Activated B cell treated with CpG ODN at 0.5 μM for 24 hours (primary cell): ENCODE data around the gene CENPP. TPM values are rescaled to one million over a fixed set of nuclear protein-coding genes. Genes with fewer than 3 reads are reported as not detected.
A peak's percentile ranks its signal among the peaks of the same experiment; 100 is the strongest.

Experiments
- ATAC-seq: fragments of 200-7000 bp; cut with Tn5 transposase; one replicate; pipeline ENCODE4 v1.10.0; 2021; ENCODE audit warnings: low read depth, mild to moderate bottlenecking, moderate library complexity
- CTCF ChIA-PET: fragments of 350-600 bp; sonication (Branson Sonifier 250); formaldehyde crosslinking; loops from one replicate; lab custom pipeline; 2021; ENCODE audit warnings: antibody characterized with exemption; lab: Charles Lee
- POLR2A ChIA-PET: fragments of 350-600 bp; sonication (Branson Sonifier 250); formaldehyde crosslinking; loops from one replicate; lab custom pipeline; 2021; ENCODE audit warnings: antibody characterized with exemption; lab: Charles Lee
- DNase-seq: peaks from one replicate; pipeline ENCODE4 v3.0.0; 2022
- H3K27ac Mint-ChIP-seq: one replicate; pipeline ENCODE4 v1.8.0; 2020; ENCODE audit warnings: mixed read lengths
- H3K27me3 Mint-ChIP-seq: one replicate; pipeline ENCODE4 v1.8.0; 2021; ENCODE audit warnings: mixed read lengths
- H3K36me3 Mint-ChIP-seq: one replicate; pipeline ENCODE4 v1.8.0; 2021; ENCODE audit warnings: low read depth, mixed read lengths
- H3K4me1 Mint-ChIP-seq: one replicate; pipeline ENCODE4 v1.8.0; 2021; ENCODE audit warnings: mixed read lengths
- H3K4me3 Mint-ChIP-seq: one replicate; pipeline ENCODE4 v1.8.0; 2020; ENCODE audit warnings: mild to moderate bottlenecking, mixed read lengths
- H3K9me3 Mint-ChIP-seq: one replicate; pipeline ENCODE4 v1.8.0; 2020; ENCODE audit warnings: mixed read lengths
- CTCF ChIP-seq: fragments of 200-600 bp; IDR thresholded peaks from one replicate; pipeline ENCODE4 v1.8.0; 2022; ENCODE audit warnings: antibody characterized with exemption, mild to moderate bottlenecking
- intact Hi-C: fragments of 100-400 bp; cut with micrococcal nuclease; formaldehyde crosslinking; loops from one replicate; pipeline ENCODE4 v1.15.1; 2024
- total RNA-seq: library from RNA; stranded (reverse); gene quantifications from 2 replicates; pipeline ENCODE4 v1.2.3, GENCODE V29; 2022

The CENPP gene
- total RNA-seq, 1 donor from 2014 or later, result 5.7 TPM

DNA sequence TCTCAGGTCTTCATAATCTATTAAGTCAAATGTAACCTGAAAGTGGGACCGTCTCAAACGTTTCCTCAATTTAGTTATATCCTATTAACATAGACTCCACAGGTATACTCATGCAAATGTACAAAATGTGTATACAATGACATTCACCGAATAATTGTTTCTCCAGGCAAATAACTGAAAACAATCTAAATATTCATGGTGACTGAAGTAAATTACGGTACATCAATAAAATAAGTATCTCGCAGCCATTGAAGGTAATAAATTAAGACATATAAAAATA is 32.7 kb upstream of the CENPP start:
- Mint-ChIP-seq H3K36me3 (peaks cover 55% of the 10 kb centered on the region), H3K9me3 (no peaks in the 10 kb centered on the region), H3K27me3 (no peaks in the 10 kb centered on the region), H3K4me3 (peak overlapping the region; percentile 98), H3K27ac (peak overlapping the region; percentile 98), H3K4me1 (peaks cover 74% of the 10 kb centered on the region)
- ChIA-PET CTCF (no interaction called here), POLR2A (no interaction called here)
- DNase-seq (no peak), ATAC-seq (no peak)
- intact Hi-C loops, result loop anchor here (1.0 kb wide), 4 partner anchors 32 to 471 kb away; partner anchors contain the start of genes BICD2, CENPP, IPPK and NOL8
- TF ChIP-seq CTCF, result no peak

DNA sequence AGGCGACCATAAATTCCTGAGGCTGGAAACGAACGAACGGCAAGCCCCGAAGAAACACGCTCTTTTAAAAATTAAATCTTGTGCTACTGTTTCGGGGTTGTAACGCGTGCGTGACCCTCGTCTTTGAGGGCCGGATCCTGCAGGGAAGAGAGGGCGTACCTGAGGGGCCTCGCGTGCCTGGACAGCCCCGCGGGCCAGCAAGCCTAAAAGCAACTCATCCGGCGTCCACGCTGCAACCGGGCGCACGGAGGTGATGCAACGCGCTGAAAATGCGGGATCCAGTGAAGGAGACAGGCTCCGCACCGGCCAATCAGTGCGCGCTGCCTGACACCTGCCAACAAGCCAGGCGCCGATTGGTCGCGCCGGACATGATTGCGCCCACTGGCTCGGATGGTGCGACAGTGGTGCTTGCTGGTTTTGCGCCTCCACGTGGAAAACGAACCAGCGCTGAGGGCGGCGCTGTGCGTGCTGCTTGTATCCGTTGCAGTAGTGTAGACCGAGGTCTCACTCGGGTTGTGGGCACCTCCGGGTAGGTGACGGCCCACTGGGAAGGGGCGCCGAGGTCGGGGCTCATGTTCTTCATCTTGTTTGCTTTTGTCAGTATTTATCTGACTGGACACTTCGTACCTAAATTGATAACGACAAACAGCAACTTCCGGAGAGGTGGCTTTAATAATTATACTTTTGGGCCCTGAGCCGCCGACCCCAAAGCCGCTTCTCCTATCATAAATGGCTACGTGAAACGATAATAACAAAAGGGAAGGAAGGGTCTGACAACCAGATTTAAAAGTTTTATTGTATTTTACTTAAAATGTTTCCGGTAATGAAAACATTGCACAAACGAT is 32.1 kb upstream of the CENPP start, which contains the start of gene IARS1:
Gene IARS1, minus strand, starts transcription at position 246 of the 845 bp plus-strand sequence. CDS start 4,278 bp downstream, outside the sequence.
- H3K4me3 Mint-ChIP-seq, result peak within 1 kb of the TSS; percentile 98
- ChIA-PET POLR2A (interaction anchor here (1.4 kb wide), 1 partner anchor 32 kb away, joined by 5 read pairs; the partner anchor contains the start of genes CENPP and NOL8), CTCF (no interaction called here)
- H3K9me3 Mint-ChIP-seq, result no peaks in the 10 kb centered on the region
- peak within 1 kb of the TSS; percentile 98 for H3K27ac Mint-ChIP-seq
- intact Hi-C loops, result loop anchor here (1.0 kb wide), 4 partner anchors 32 to 471 kb away; partner anchors contain the start of genes BICD2, CENPP, IPPK and NOL8
- DNase-seq (peak; percentile 100), ATAC-seq (peak; percentile 90)
- H3K36me3 Mint-ChIP-seq, result peaks cover 54% of the 10 kb centered on the region
- H3K27me3 Mint-ChIP-seq, result no peaks in the 10 kb centered on the region
- TF ChIP-seq CTCF, result no peak
- peaks cover 76% of the 10 kb centered on the region for H3K4me1 Mint-ChIP-seq

GRCh38 chr9:92294297-92294676 is 31.5 kb upstream of the CENPP start:
- H3K36me3 Mint-ChIP-seq, result peaks cover 58% of the 10 kb centered on the region
- peak; percentile 7 for ATAC-seq
- TF ChIP-seq CTCF, result no peak
- H3K4me3 Mint-ChIP-seq, result peak overlapping the region; percentile 98
- no peaks in the 10 kb centered on the region for H3K9me3 Mint-ChIP-seq
- no peak for DNase-seq
- CTCF ChIA-PET, result no interaction called here
- intact Hi-C loops, result no loop called here
- peak overlapping the region; percentile 98 for H3K27ac Mint-ChIP-seq
- H3K27me3 Mint-ChIP-seq, result no peaks in the 10 kb centered on the region
- POLR2A ChIA-PET, result interaction anchor here (1.4 kb wide), 1 partner anchor 31 kb away, joined by 5 read pairs; the partner anchor contains the start of genes CENPP and NOL8
- H3K4me1 Mint-ChIP-seq, result peaks cover 82% of the 10 kb centered on the region

DNA sequence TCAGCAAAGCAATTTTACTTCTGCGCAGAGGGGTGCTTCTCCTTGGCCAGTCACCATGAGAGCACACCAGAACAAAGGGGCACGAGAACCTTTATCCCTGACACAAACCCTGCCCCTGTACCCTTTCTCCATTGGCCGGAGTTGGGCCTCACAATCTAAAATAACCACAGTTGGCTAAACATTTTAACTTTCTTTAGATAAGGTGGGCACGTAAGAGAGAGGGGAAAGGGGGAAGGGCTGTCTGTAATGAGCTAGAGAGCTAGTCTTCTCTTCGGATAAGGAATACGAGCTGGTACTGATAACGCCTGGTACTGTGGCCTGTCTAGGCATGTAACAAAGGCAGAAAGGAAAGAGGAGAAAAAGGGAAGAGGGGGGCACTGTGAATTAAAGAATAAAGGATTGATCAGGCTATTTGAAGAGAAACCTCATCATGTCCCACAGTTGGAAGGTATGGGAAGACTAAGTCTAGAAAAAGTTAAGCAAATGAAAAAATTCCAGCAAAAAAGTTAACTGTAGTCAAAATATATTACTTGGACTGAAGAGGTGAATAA is 30.4 kb upstream of the CENPP start:
- Mint-ChIP-seq H3K36me3 (peaks cover 54% of the 10 kb centered on the region), H3K9me3 (no peaks in the 10 kb centered on the region), H3K4me3 (no peak overlapping the region), H3K27ac (peak overlapping the region; percentile 51), H3K27me3 (no peaks in the 10 kb centered on the region), H3K4me1 (peaks cover 78% of the 10 kb centered on the region)
- ATAC-seq, result no peak
- POLR2A ChIA-PET, result interaction anchor here (1.4 kb wide), 1 partner anchor 30 kb away, joined by 5 read pairs; the partner anchor contains the start of genes CENPP and NOL8
- TF ChIP-seq CTCF, result no peak
- intact Hi-C loops, result no loop called here
- CTCF ChIA-PET, result no interaction called here
- DNase-seq, result no peak

DNA sequence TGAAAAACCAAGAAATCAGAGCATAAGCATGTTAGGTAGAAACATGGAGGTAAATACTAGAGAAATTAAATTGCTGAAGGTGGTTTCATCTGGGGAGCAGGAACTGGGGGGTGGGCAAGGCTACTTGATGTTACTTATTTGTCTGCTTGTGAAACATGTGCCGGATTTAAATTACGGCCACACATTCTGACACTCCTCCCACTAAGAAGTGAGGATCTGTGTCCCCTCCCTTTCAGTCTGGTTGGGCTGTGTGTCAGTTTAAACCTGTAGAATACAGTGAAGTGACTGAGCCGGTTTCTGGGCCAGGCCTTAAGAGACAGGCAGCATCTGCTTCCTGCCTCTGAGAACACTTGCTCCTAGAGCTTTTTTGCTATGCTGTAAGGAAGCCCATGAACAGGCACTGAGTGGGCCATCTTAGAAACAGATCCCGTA is 29.9 kb upstream of the CENPP start:
- Mint-ChIP-seq H3K4me1 (peaks cover 75% of the 10 kb centered on the region), H3K27me3 (no peaks in the 10 kb centered on the region), H3K27ac (no peak overlapping the region), H3K36me3 (peaks cover 54% of the 10 kb centered on the region), H3K9me3 (no peaks in the 10 kb centered on the region), H3K4me3 (no peak overlapping the region)
- ChIA-PET CTCF (no interaction called here), POLR2A (no interaction called here)
- DNase-seq (no peak), ATAC-seq (no peak)
- intact Hi-C loops, result no loop called here
- no peak for TF ChIP-seq CTCF
